Hepatocyte (in vitro differentiated cells): Measurements from ENCODE around the gene INTS11. TPM values are rescaled to one million over a fixed set of nuclear protein-coding genes. Genes with fewer than 3 reads are reported as not detected.

Source experiments
- DNase-seq: peaks from one replicate; pipeline ENCODE4 v3.0.0-alpha.2; 2016; ENCODE audit warnings: low spot score
- H2AFZ ChIP-seq: fragments of 200-600 bp; sonication (generic); 2 replicates; pipeline ENCODE4 v1.6.0; 2016; ENCODE audit warnings: antibody characterized with exemption, mild to moderate bottlenecking
- H3K27ac ChIP-seq: fragments of 200-600 bp; sonication (generic); 2 replicates; pipeline ENCODE4 v1.5.1; 2016; ENCODE audit warnings: mild to moderate bottlenecking
- H3K27me3 ChIP-seq: fragments of 200-600 bp; sonication (generic); 2 replicates; pipeline ENCODE4 v1.6.1; 2016
- H3K36me3 ChIP-seq: fragments of 200-600 bp; sonication (generic); replicated peaks from 2 replicates; pipeline ENCODE4 v1.5.1; 2016; ENCODE audit warnings: low read depth; ENCODE audit not compliant: insufficient read depth
- H3K4me1 ChIP-seq: fragments of 200-600 bp; sonication (generic); 2 replicates; pipeline ENCODE4 v1.5.1; 2016; ENCODE audit warnings: mild to moderate bottlenecking, moderate library complexity; ENCODE audit not compliant: insufficient read depth
- H3K4me2 ChIP-seq: fragments of 200-600 bp; sonication (generic); 2 replicates; pipeline ENCODE4 v1.6.0; 2016
- H3K4me3 ChIP-seq: fragments of 200-600 bp; sonication (generic); 2 replicates; pipeline ENCODE4 v1.5.1; 2016; ENCODE audit warnings: mild to moderate bottlenecking
- H3K79me2 ChIP-seq: fragments of 200-600 bp; sonication (generic); 2 replicates; pipeline ENCODE4 v1.6.0; 2017; ENCODE audit warnings: mild to moderate bottlenecking
- H3K9me2 ChIP-seq: fragments of 200-600 bp; sonication (generic); replicated peaks from 2 replicates; pipeline ENCODE4 v1.6.0; 2017; ENCODE audit warnings: mild to moderate bottlenecking; ENCODE audit not compliant: insufficient read depth
- H3K9me3 ChIP-seq: fragments of 200-600 bp; sonication (generic); 2 replicates; pipeline ENCODE4 v1.5.1; 2016; ENCODE audit warnings: low read depth, mild to moderate bottlenecking
- H4K20me1 ChIP-seq: fragments of 200-600 bp; sonication (generic); 2 replicates; pipeline ENCODE4 v1.6.0; 2016; ENCODE audit warnings: mild to moderate bottlenecking; ENCODE audit not compliant: insufficient read depth, poor library complexity, severe bottlenecking
- CTCF ChIP-seq: fragments of 200-600 bp; sonication (generic); IDR thresholded peaks from 2 replicates; pipeline ENCODE4 v1.5.1; 2016; ENCODE audit warnings: antibody characterized with exemption, mild to moderate bottlenecking; ENCODE audit not compliant: poor library complexity
- EZH2 ChIP-seq: fragments of 200-600 bp; sonication (generic); IDR thresholded peaks from 2 replicates; pipeline ENCODE4 v1.6.1; 2016; ENCODE audit warnings: antibody characterized with exemption, mild to moderate bottlenecking, borderline replicate concordance
- EZH2phosphoT487 ChIP-seq: fragments of 200-600 bp; sonication (generic); IDR thresholded peaks from one replicate; pipeline ENCODE4 v1.6.1; 2018; ENCODE audit warnings: antibody characterized with exemption, mild to moderate bottlenecking, low read depth, moderate library complexity; ENCODE audit not compliant: unreplicated experiment, severe bottlenecking
- WGBS: methylation state at CpG from one replicate; pipeline ENCODE4 v1.1.6; 2016; ENCODE audit warnings: low lambda C conversion rate; ENCODE audit errors: missing lambda C conversion rate; 5-methylcytosine and 5-hydroxymethylcytosine counted together
- polyA plus RNA-seq: library from polyadenylated mRNA; unstranded; fragments of >200 nt; fragmentation: Nextera tagmentation; extraction: Ambion mirVana; gene quantifications from 2 replicates; pipeline ENCODE4 v1.2.1, GENCODE V29; 2016
- total RNA-seq: library from RNA; depleted of rRNA; stranded (reverse); fragments of >200 nt; gene quantifications from 2 replicates; pipeline ENCODE4 v1.2.3, GENCODE V29; 2014

The INTS11 gene
- total and polyA plus RNA-seq, 2 experiments from 2014 or later, result 80.4 to 80.6 TPM

- Histone ChIP-seq H3K4me2 (no peak overlapping the region), H2AFZ (no peak overlapping the region), H3K4me1 (peaks cover 10% of the 10 kb centered on the region), H3K4me3 (no peak overlapping the region), H3K9me3 (no peaks in the 10 kb centered on the region), H3K79me2 (peaks cover 26% of the 10 kb centered on the region), H3K27ac (no peak overlapping the region), H3K9me2 (no peaks in the 10 kb centered on the region), H4K20me1 (peaks cover 19% of the 10 kb centered on the region), H3K27me3 (no peaks in the 10 kb centered on the region), H3K36me3 (no peaks in the 10 kb centered on the region)
- 92% methylated on average over 11 of the region's 23 CpGs for WGBS
- TF ChIP-seq EZH2 (no peak), CTCF (no peak)
- DNase-seq, result no peak
Measured at GRCh38 chr1:1340185-1340584, 15.7 kb upstream of the INTS11 start.

- Histone ChIP-seq H3K36me3 (no peaks in the 10 kb centered on the region), H3K4me1 (no peaks in the 10 kb centered on the region), H3K9me2 (no peaks in the 10 kb centered on the region), H3K79me2 (peaks cover 7% of the 10 kb centered on the region), H3K27ac (no peak overlapping the region), H2AFZ (no peak overlapping the region), H3K4me3 (no peak overlapping the region), H3K27me3 (no peaks in the 10 kb centered on the region), H4K20me1 (peaks cover 1% of the 10 kb centered on the region), H3K9me3 (no peaks in the 10 kb centered on the region), H3K4me2 (no peak overlapping the region)
- TF ChIP-seq EZH2phosphoT487 (no peak), CTCF (no peak), EZH2 (no peak)
- DNase-seq, result no peak
- WGBS, result 97% methylated on average over 36 of the region's 36 CpGs
Measured at GRCh38 chr1:1338278-1338677, 13.8 kb upstream of the INTS11 start.

- Histone ChIP-seq H3K27ac (no peak overlapping the region), H3K4me2 (no peak overlapping the region), H3K9me3 (no peaks in the 10 kb centered on the region), H3K79me2 (peaks cover 2% of the 10 kb centered on the region), H2AFZ (no peak overlapping the region), H3K4me3 (no peak overlapping the region), H3K36me3 (no peaks in the 10 kb centered on the region), H3K4me1 (no peaks in the 10 kb centered on the region), H3K9me2 (no peaks in the 10 kb centered on the region), H3K27me3 (no peaks in the 10 kb centered on the region), H4K20me1 (no peaks in the 10 kb centered on the region)
- TF ChIP-seq CTCF (no peak), EZH2phosphoT487 (no peak), EZH2 (no peak)
- DNase-seq, result no peak
- 75% methylated on average over 3 of the region's 18 CpGs for WGBS
Measured at GRCh38 chr1:1337793-1338147, 13.3 kb upstream of the INTS11 start.

- H3K79me2 ChIP-seq, result no peaks in the 10 kb centered on the region
- no peak overlapping the region for H3K27ac ChIP-seq
- H3K36me3 ChIP-seq, result no peaks in the 10 kb centered on the region
- H4K20me1 ChIP-seq, result no peaks in the 10 kb centered on the region
- no peak overlapping the region for H2AFZ ChIP-seq
- H3K4me3 ChIP-seq, result no peak overlapping the region
- DNase-seq, result no peak
- H3K9me3 ChIP-seq, result no peaks in the 10 kb centered on the region
- H3K27me3 ChIP-seq, result no peaks in the 10 kb centered on the region
- H3K4me2 ChIP-seq, result no peak overlapping the region
- H3K4me1 ChIP-seq, result no peaks in the 10 kb centered on the region
- 97% methylated on average over 31 of the region's 32 CpGs for WGBS
- no peaks in the 10 kb centered on the region for H3K9me2 ChIP-seq
- TF ChIP-seq EZH2 (no peak), CTCF (no peak), EZH2phosphoT487 (no peak)
Measured at GRCh38 chr1:1336931-1337792, 12.7 kb upstream of the INTS11 start.
